ENCODE data around the gene SYT9. TPM values are rescaled to one million over a fixed set of nuclear protein-coding genes. Genes with fewer than 3 reads are reported as not detected.
"Not testable (repeated sequence)": the region's sequence is repeated elsewhere in the genome, so short reads cannot be mapped to it uniquely, and the experiment has no call there.

Gene SYT9
- total RNA-seq, 3 donors from 2014 or later (not counting 1 experiment from before 2014, with no cell fraction given), result not detected

GRCh38 chr11:7321473-7322450, 70.1 kb downstream of the SYT9 start:
- TF ChIP-seq CTCF (IDR thresholded peaks at IDR 0.05), result no peak
- Histone ChIP-seq H3K36me3 (ENCODE audit: control insufficient read depth, insufficient read depth, low read length) (no peaks in the 10 kb centered on the region), H3K27me3 (ENCODE audit: control insufficient read depth, insufficient read depth, low read length) (no peaks in the 10 kb centered on the region), H3K27ac (ENCODE audit: low read length) (no peak overlapping the region), H3K4me3 (ENCODE audit: low read length) (no peak overlapping the region), H3K4me1 (ENCODE audit: control insufficient read depth, insufficient read depth, low read length) (no peaks in the 10 kb centered on the region), H3K9me3 (ENCODE audit: control insufficient read depth, insufficient read depth, low read length) (no peaks in the 10 kb centered on the region)
- Mint-ChIP-seq H3K4me3 (no peak overlapping the region), H3K27ac (no peak overlapping the region), H3K9me3 (no peaks in the 10 kb centered on the region), H3K36me3 (no peaks in the 10 kb centered on the region), H3K4me1 (no peaks in the 10 kb centered on the region), H3K27me3 (ENCODE audit: low read depth in 2 of 2) (peaks cover under 1 to 28% of the 10 kb centered on the region in 2 donors)
- DNase-seq, result no peak
- intact Hi-C loops (cut with micrococcal nuclease), result no loop called here
- no peak for ATAC-seq
- WGBS (ENCODE audit: insufficient coverage), result 68% methylated on average over 6 of the region's 7 CpGs

GRCh38 chr11:7332451-7332850, 80.7 kb downstream of the SYT9 start:
- no peak for TF ChIP-seq CTCF (IDR thresholded peaks at IDR 0.05)
- peaks cover 13 to 16% of the 10 kb centered on the region in 2 donors for H3K27me3 Mint-ChIP-seq (ENCODE audit: low read depth in 2 of 2)
- no peak for ATAC-seq

DNA sequence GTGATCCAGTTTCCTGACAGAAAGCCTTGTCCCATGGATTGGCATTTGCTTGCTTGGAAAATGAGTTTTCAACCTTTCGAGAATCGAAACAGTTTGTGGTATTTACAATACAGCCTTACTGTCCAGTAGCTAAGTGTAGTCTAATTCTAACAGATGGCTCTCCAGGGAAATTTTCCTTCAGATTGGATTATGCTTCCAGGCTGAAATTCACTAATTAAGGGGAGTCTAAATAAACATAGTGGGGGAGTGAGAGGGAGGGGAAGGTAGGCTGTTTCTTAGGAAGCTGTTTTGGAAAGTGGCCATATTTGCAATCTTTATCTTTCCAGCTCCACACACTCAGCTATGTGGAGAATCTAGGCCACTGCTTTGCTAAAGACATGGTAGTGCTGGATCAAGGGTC, 81.3 kb downstream of the SYT9 start:
- WGBS (ENCODE audit: insufficient coverage), result 84% methylated on average over 2 of the region's 2 CpGs

More at GRCh38 chr11:7332451-7332850, 80.7 kb downstream of the SYT9 start:
- Histone ChIP-seq H3K4me1 (ENCODE audit: control insufficient read depth, insufficient read depth, low read length) (no peaks in the 10 kb centered on the region), H3K9me3 (ENCODE audit: control insufficient read depth, insufficient read depth, low read length) (no peaks in the 10 kb centered on the region), H3K27me3 (ENCODE audit: control insufficient read depth, insufficient read depth, low read length) (no peaks in the 10 kb centered on the region), H3K4me3 (ENCODE audit: low read length) (no peak overlapping the region), H3K36me3 (ENCODE audit: control insufficient read depth, insufficient read depth, low read length) (no peaks in the 10 kb centered on the region), H3K27ac (ENCODE audit: low read length) (no peak overlapping the region)
- H3K36me3 Mint-ChIP-seq, result no peaks in the 10 kb centered on the region
- intact Hi-C loops (cut with micrococcal nuclease), result no loop called here
- no peaks in the 10 kb centered on the region for H3K4me1 Mint-ChIP-seq
- WGBS (ENCODE audit: insufficient coverage), result 60% methylated on average over 1 of the region's 1 CpG
- no peak overlapping the region for H3K27ac Mint-ChIP-seq
- DNase-seq, result no peak
- peaks cover 0 to 4% of the 10 kb centered on the region in 2 donors for H3K9me3 Mint-ChIP-seq
- H3K4me3 Mint-ChIP-seq, result no peak overlapping the region

DNA sequence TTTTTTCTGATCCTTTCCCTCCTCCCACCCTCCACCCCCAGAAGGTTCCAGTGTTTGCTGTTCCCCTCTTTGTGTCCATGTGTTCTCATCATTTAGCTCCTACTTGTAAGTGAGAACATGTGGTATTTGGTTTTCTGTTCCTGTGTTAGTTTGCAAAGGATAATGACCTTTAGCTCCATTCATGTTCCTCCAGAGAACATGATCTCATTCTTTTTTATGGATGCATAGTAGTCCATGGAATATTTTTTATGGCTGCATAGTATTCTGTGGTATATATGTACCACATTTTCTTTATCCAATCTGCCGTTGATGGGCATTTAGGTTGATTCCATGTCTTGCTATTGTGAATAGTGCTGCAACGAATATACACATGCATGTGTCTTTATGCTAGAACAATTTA, 83.7 kb downstream of the SYT9 start:
- H3K9me3 ChIP-seq (ENCODE audit: control insufficient read depth, insufficient read depth, low read length); H3K4me1 ChIP-seq (ENCODE audit: control insufficient read depth, insufficient read depth, low read length); H3K36me3 Mint-ChIP-seq; H3K36me3 ChIP-seq (ENCODE audit: control insufficient read depth, insufficient read depth, low read length); H3K4me3 ChIP-seq (ENCODE audit: low read length); H3K9me3 Mint-ChIP-seq; H3K27ac ChIP-seq (ENCODE audit: low read length); H3K27me3 ChIP-seq (ENCODE audit: control insufficient read depth, insufficient read depth, low read length); DNase-seq; H3K27ac Mint-ChIP-seq; ATAC-seq; H3K4me1 Mint-ChIP-seq; H3K4me3 Mint-ChIP-seq; intact Hi-C loops (cut with micrococcal nuclease): not testable (repeated sequence)
- no CpG with 5 or more reads among the region's 2 CpGs for WGBS (ENCODE audit: insufficient coverage)
- H3K27me3 Mint-ChIP-seq (ENCODE audit: low read depth in 2 of 2), result peaks cover 22 to 26% of the 10 kb centered on the region in 2 donors

More for the DNA sequence above, 81.3 kb downstream of the SYT9 start:
- intact Hi-C loops (cut with micrococcal nuclease), result no loop called here
- ATAC-seq (no peak), DNase-seq (no peak)
- Histone ChIP-seq H3K4me3 (ENCODE audit: low read length) (no peak overlapping the region), H3K27me3 (ENCODE audit: control insufficient read depth, insufficient read depth, low read length) (no peaks in the 10 kb centered on the region), H3K4me1 (ENCODE audit: control insufficient read depth, insufficient read depth, low read length) (no peaks in the 10 kb centered on the region), H3K36me3 (ENCODE audit: control insufficient read depth, insufficient read depth, low read length) (no peaks in the 10 kb centered on the region), H3K9me3 (ENCODE audit: control insufficient read depth, insufficient read depth, low read length) (no peaks in the 10 kb centered on the region), H3K27ac (ENCODE audit: low read length) (no peak overlapping the region)
- no peak for TF ChIP-seq CTCF (IDR thresholded peaks at IDR 0.05)
- no peaks in the 10 kb centered on the region for H3K4me1 Mint-ChIP-seq
- peaks cover 13 to 19% of the 10 kb centered on the region in 2 donors for H3K27me3 Mint-ChIP-seq (ENCODE audit: low read depth in 2 of 2)
- H3K9me3 Mint-ChIP-seq, result peaks cover 0 to 4% of the 10 kb centered on the region in 2 donors
- H3K4me3 Mint-ChIP-seq, result no peak overlapping the region
- no peaks in the 10 kb centered on the region for H3K36me3 Mint-ChIP-seq
- no peak overlapping the region for H3K27ac Mint-ChIP-seq
